ENCODE data around the gene MDP1. TPM values are rescaled to one million over a fixed set of nuclear protein-coding genes. Genes with fewer than 3 reads are reported as not detected.
"Not testable (repeated sequence)": the region's sequence is repeated elsewhere in the genome, so short reads cannot be mapped to it uniquely, and the experiment has no call there.

Gene MDP1
- total and polyA plus RNA-seq, 2 experiments from 2014 or later = 9.8 to 31.1 TPM

GRCh38 chr14:24219080-24219479 is 3.2 kb upstream of the MDP1 start:
- H3K79me2 ChIP-seq (replicated peaks; ENCODE audit: insufficient read depth) = peaks cover 50% of the 10 kb centered on the region
- ATAC-seq = no peak

GRCh38 chr14:24216876-24217275 is 1.0 kb upstream of the MDP1 start:
- peaks cover 16% of the 10 kb centered on the region for H3K4me1 ChIP-seq (ENCODE audit: insufficient read depth)
- peaks cover 29% of the 10 kb centered on the region for H3F3A ChIP-seq (replicated peaks; ENCODE audit: low read depth)
- ATAC-seq; H2AFZ ChIP-seq; H3K4me2 ChIP-seq; H3K9me2 ChIP-seq (ENCODE audit: insufficient read depth); DNase-seq (ENCODE audit: low spot score); H3K4me3 ChIP-seq; H3K4me3 Mint-ChIP-seq; H3K27me3 ChIP-seq (ENCODE audit: insufficient read depth); H3K36me3 ChIP-seq (ENCODE audit: insufficient read depth); H3K9me3 Mint-ChIP-seq: not testable (repeated sequence)
- H4K20me1 ChIP-seq (replicated peaks; ENCODE audit: insufficient read depth) = peaks cover 21% of the 10 kb centered on the region
- H3K4me1 Mint-ChIP-seq = peaks cover 19% of the 10 kb centered on the region
- peak overlapping the region; percentile 81 for H3K27ac ChIP-seq (ENCODE audit: low read depth)
- H3K27me3 Mint-ChIP-seq (ENCODE audit: insufficient read depth, low read depth, poor library complexity) = peaks cover 16% of the 10 kb centered on the region
- H3K79me2 ChIP-seq (replicated peaks; ENCODE audit: insufficient read depth) = peaks cover 28% of the 10 kb centered on the region
- peaks cover 25% of the 10 kb centered on the region; the same call in 2 of the 3 replicates for H3K36me3 Mint-ChIP-seq (ENCODE audit: low read depth)
- H3K27ac Mint-ChIP-seq = peak overlapping the region; percentile 39; the same call in 1 of the 2 replicates

More at GRCh38 chr14:24219080-24219479, 3.2 kb upstream of the MDP1 start:
- Mint-ChIP-seq H3K27me3 (ENCODE audit: insufficient read depth, low read depth, poor library complexity) (peaks cover 4% of the 10 kb centered on the region), H3K27ac (no peak overlapping the region), H3K4me3 (no peak overlapping the region), H3K36me3 (ENCODE audit: low read depth) (peaks cover 11% of the 10 kb centered on the region; the same call in 2 of the 3 replicates), H3K9me3 (no peaks in the 10 kb centered on the region; the same call in 2 of the 3 replicates), H3K4me1 (peaks cover 11% of the 10 kb centered on the region)
- H3K27me3 ChIP-seq (ENCODE audit: insufficient read depth) = no peaks in the 10 kb centered on the region
- no peak overlapping the region for H3K4me3 ChIP-seq
- no peaks in the 10 kb centered on the region for H3K9me2 ChIP-seq (ENCODE audit: insufficient read depth)
- no peak overlapping the region for H2AFZ ChIP-seq
- no peaks in the 10 kb centered on the region for H3K36me3 ChIP-seq (ENCODE audit: insufficient read depth)
- DNase-seq (ENCODE audit: low spot score) = no peak
- TF ChIP-seq JUNB (IDR thresholded peaks at IDR 0.05; ENCODE audit: unreplicated experiment) = no peak
- TF ChIP-seq EZH2phosphoT487 (IDR thresholded peaks at IDR 0.05; ENCODE audit: unreplicated experiment) = no peak
- H3K4me1 ChIP-seq (ENCODE audit: insufficient read depth) = peaks cover 5% of the 10 kb centered on the region
- H3K27ac ChIP-seq (ENCODE audit: low read depth) = no peak overlapping the region
- peaks cover 22% of the 10 kb centered on the region for H4K20me1 ChIP-seq (replicated peaks; ENCODE audit: insufficient read depth)
- peaks cover 23% of the 10 kb centered on the region for H3F3A ChIP-seq (replicated peaks; ENCODE audit: low read depth)
- H3K4me2 ChIP-seq = no peak overlapping the region

- H3K4me3 Mint-ChIP-seq = peak overlapping the region; percentile 93
- peaks cover 19% of the 10 kb centered on the region for H3K27me3 Mint-ChIP-seq (ENCODE audit: insufficient read depth, low read depth, poor library complexity)
- peaks cover 19% of the 10 kb centered on the region for H3K4me1 Mint-ChIP-seq
- Histone ChIP-seq H3K79me2 (replicated peaks; ENCODE audit: insufficient read depth) (peaks cover 22% of the 10 kb centered on the region), H3K4me3 (peak overlapping the region; percentile 93; the same call in 1 of the 2 replicates), H3K27ac (ENCODE audit: low read depth) (peak overlapping the region; percentile 81), H3K9me2 (ENCODE audit: insufficient read depth) (no peaks in the 10 kb centered on the region), H3K4me1 (ENCODE audit: insufficient read depth) (peaks cover 16% of the 10 kb centered on the region), H4K20me1 (replicated peaks; ENCODE audit: insufficient read depth) (peaks cover 15% of the 10 kb centered on the region), H3K36me3 (ENCODE audit: insufficient read depth) (no peaks in the 10 kb centered on the region), H3K4me2 (peak overlapping the region; percentile 98; the same call in 1 of the 2 replicates), H3F3A (replicated peaks; ENCODE audit: low read depth) (peaks cover 29% of the 10 kb centered on the region), H3K27me3 (ENCODE audit: insufficient read depth) (no peaks in the 10 kb centered on the region), H2AFZ (no peak overlapping the region)
- ATAC-seq = no peak
- peaks cover 30% of the 10 kb centered on the region for H3K36me3 Mint-ChIP-seq (ENCODE audit: low read depth)
- peak overlapping the region; percentile 92 for H3K27ac Mint-ChIP-seq
- TF ChIP-seq ZNF331 (CRISPR knock-in tag; IDR thresholded peaks at IDR 0.05; ENCODE audit: low read depth) = no peak
- TF ChIP-seq ETS1 (IDR thresholded peaks at IDR 0.05) = no peak
- TF ChIP-seq JUNB (IDR thresholded peaks at IDR 0.05; ENCODE audit: unreplicated experiment) = no peak
- TF ChIP-seq EZH2 (IDR thresholded peaks at IDR 0.05; ENCODE audit: low read depth, unreplicated experiment) = no peak
- no peak for TF ChIP-seq ZNF462 (CRISPR knock-in tag; IDR thresholded peaks at IDR 0.05)
- no peak for TF ChIP-seq STAT1 (IDR thresholded peaks at IDR 0.05; ENCODE audit: unreplicated experiment)
- H3K9me3 Mint-ChIP-seq = peaks cover 3% of the 10 kb centered on the region; the same call in 2 of the 3 replicates
- DNase-seq (ENCODE audit: low spot score) = no peak
These were observed 456 bp upstream of the MDP1 start for GRCh38 chr14:24216345-24216699.
